Activated T-cell treated with anti-CD3 and anti-CD28 coated beads for 48 hours (primary cell): ENCODE data around the gene CDO1.

Source experiments
- DNase-seq: peaks from one replicate; pipeline ENCODE4 v3.0.0-alpha.2; 2020; ENCODE audit warnings: low read depth

CDO1 gene

GRCh38 chr5:115785381-115786065, 30.9 kb downstream of the CDO1 start:
- DNase-seq = no peak

GRCh38 chr5:115778417-115778816, 38.0 kb downstream of the CDO1 start:
- DNase-seq = no peak

GRCh38 chr5:115776989-115777388, 39.5 kb downstream of the CDO1 start:
- no peak for DNase-seq

GRCh38 chr5:115775999-115776398, 40.5 kb downstream of the CDO1 start:
- DNase-seq = no peak

GRCh38 chr5:115774684-115775083, 41.8 kb downstream of the CDO1 start:
- DNase-seq = no peak

- DNase-seq = no peak
Measured at GRCh38 chr5:115772731-115773475, 43.6 kb downstream of the CDO1 start.

GRCh38 chr5:115770466-115770865, 46.0 kb downstream of the CDO1 start:
- DNase-seq = no peak

- DNase-seq = no peak
Measured at GRCh38 chr5:115767424-115767823, 49.0 kb downstream of the CDO1 start.

GRCh38 chr5:115766608-115767007, 49.9 kb downstream of the CDO1 start:
- no peak for DNase-seq

- DNase-seq = no peak
Measured at GRCh38 chr5:115758356-115758755, 58.1 kb downstream of the CDO1 start.

GRCh38 chr5:115755675-115756074, 60.8 kb downstream of the CDO1 start:
- no peak for DNase-seq
